ENCODE measurements around the gene CHRNB4.

Gene CHRNB4

DNA sequence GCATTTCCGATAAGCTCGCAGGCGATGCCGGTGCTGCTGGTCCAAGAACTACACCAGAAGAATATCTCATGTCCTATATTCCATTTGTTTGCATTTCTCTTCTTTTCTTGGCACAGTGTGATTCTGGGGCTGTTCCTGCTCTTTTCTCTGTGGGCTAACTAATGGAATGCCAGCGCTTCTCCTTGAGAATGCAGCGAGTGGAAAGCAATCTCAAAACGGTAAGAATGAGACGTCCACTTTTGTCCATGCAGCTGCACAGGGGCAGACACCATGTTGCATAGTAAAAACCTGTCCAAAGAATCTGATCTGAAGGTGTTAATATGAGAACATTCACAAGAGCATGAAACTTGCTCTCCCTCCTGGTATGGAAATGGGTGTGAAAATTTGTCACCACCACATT, 13.7 kb downstream of the CHRNB4 start:
- no peak overlapping the region for H3K4me3 ChIP-seq (ENCODE audit: low read depth, low read length)
- TF ChIP-seq CTCF (IDR thresholded peaks at IDR 0.05; ENCODE audit: insufficient read depth, low read depth, low read length, missing control alignments), result no peak
- DNase-seq (ENCODE audit: low read depth), result no peak

- DNase-seq (ENCODE audit: low read depth), result no peak
- no peak for TF ChIP-seq CTCF (IDR thresholded peaks at IDR 0.05; ENCODE audit: insufficient read depth, low read depth, low read length, missing control alignments)
- H3K4me3 ChIP-seq (ENCODE audit: low read depth, low read length), result no peak overlapping the region
Measured at GRCh38 chr15:78626381-78626995, 14.5 kb downstream of the CHRNB4 start.

DNA sequence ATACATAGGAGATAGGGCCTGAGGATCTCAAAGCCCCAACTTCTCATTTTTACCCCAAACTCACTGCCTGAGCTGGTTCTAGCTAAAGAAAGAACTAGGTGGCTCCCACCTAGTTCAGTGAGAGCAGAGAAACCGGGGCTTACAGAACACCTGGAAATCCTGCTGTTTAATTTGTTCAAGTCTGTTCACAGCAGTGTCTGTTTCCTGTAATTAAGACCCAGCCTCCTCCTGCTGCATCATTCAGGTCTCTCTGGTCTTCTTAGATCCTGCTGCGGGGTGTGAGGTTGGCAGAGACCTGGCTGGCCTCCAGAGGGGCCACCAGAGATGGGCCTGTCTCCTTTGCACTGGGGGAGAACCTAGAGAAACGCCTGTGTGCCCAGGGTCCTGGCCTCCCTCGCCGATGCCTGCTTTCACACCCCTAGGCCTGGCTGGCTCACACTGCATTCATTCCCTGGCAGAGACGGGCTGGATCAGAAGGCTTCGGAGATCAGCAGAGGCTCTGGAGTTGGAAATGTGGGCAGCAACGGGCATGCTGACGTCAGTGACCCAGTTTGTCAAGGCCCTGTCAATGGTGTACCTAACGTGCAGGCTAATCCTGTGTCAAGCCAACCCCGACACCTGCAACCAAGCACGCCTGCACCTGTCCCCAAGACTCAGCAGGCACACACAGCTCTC, 15.3 kb downstream of the CHRNB4 start:
- no peak for TF ChIP-seq CTCF (IDR thresholded peaks at IDR 0.05; ENCODE audit: insufficient read depth, low read depth, low read length, missing control alignments)
- H3K4me3 ChIP-seq (ENCODE audit: low read depth, low read length), result no peak overlapping the region
- no peak for DNase-seq (ENCODE audit: low read depth)

DNA sequence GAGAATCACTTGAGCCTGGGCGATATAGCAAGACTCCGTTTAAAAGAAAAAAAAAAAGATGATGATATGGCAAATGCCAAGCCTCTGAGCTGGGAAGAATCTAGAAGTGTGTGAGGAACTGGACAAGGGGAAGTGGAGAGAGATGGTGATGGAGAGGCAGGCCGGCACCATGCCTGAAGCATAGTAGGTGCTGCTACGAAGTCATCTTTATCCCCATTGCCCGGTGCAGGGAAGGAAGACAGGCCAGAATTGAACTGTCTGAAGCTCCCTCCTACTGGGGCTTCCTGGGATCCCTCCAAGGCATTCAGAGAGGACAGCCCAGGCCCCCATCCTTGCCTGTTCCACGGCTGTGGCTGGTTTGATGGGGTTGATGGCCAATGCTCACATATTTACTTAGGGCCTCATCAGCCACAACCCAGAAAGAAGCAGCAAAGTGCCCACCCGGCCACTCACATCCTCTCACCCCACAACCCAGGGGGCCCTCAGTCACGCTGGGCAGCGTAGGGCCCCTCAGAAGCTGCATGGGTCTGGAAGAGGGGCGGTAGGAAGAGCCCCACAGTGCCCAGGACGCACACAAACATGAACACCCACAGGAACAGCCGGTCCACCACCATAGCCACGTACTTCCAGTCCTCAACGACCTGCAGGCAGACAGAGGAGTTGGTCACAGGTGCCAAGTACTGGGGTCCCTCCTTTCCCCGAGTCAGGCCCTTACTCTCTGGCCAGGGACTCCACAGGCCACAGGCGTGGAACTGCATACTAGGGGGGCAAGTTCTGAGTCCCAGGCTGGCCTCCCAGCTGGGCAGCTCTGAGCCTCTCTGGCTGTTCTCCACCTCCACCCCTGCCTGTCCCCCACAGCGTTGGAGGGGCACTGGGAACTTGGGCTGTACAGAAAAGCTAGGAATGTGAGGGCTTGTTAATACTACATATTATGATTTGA, 16.1 kb downstream of the CHRNB4 start:
- DNase-seq (ENCODE audit: low read depth), result no peak
- TF ChIP-seq CTCF (IDR thresholded peaks at IDR 0.05; ENCODE audit: insufficient read depth, low read depth, low read length, missing control alignments), result no peak
- H3K4me3 ChIP-seq (ENCODE audit: low read depth, low read length), result no peak overlapping the region

DNA sequence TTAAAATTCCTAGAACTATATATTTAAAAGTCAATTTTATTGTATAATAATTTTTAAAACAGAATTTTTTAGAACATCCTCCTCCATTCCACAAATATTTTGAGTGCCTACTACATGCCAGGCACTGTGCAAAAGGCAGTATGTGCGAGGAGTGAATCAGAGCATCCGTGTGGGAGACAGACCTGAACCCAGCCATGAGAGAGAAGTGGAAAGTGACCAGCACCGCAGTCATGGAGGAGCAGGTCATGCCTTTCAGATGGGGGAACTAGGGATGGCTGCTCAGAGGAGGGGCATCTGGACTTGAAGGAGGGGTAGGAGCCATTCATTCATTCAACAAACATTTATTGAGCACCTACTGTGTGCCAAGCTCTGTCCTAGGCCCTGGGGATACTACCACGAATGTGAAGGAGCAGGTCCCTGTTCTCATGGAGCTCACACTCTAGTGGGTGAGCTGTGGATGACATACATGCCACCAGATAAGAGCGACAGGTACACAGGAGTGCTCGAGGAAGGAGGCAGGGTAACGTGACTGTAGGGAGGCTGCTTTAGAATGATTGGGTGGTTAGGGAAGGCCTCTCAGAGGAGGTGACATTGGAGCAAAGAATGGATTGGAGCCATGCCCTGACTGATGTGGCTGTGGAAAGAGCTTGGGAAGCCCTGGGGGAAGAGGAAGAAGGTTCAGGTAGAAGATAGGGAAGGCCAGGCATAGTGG, 17.1 kb downstream of the CHRNB4 start:
- DNase-seq (ENCODE audit: low read depth), result no peak
- no peak overlapping the region for H3K4me3 ChIP-seq (ENCODE audit: low read depth, low read length)

More for the DNA sequence above, 17.1 kb downstream of the CHRNB4 start:
- TF ChIP-seq CTCF (IDR thresholded peaks at IDR 0.05; ENCODE audit: insufficient read depth, low read depth, low read length, missing control alignments), result no peak

All from GM12865 (cell line).